NCI-H69 (cell line): Measurements from ENCODE around the gene MEP1B.
"Not testable (repeated sequence)": the region's sequence is repeated elsewhere in the genome, so short reads cannot be mapped to it uniquely, and the experiment has no call there.

Experiments
- DNase-seq: peaks from one replicate; lab custom pipeline; 2025; lab: John Stamatoyannopoulos, UW

Gene MEP1B

GRCh38 chr18:32189790-32190189, at the start of gene MEP1B:
Gene MEP1B (plus strand): TSS chr18:32190039. CDS start chr18:32190071, 32 bp downstream.
- DNase-seq: peak; percentile 90

DNA sequence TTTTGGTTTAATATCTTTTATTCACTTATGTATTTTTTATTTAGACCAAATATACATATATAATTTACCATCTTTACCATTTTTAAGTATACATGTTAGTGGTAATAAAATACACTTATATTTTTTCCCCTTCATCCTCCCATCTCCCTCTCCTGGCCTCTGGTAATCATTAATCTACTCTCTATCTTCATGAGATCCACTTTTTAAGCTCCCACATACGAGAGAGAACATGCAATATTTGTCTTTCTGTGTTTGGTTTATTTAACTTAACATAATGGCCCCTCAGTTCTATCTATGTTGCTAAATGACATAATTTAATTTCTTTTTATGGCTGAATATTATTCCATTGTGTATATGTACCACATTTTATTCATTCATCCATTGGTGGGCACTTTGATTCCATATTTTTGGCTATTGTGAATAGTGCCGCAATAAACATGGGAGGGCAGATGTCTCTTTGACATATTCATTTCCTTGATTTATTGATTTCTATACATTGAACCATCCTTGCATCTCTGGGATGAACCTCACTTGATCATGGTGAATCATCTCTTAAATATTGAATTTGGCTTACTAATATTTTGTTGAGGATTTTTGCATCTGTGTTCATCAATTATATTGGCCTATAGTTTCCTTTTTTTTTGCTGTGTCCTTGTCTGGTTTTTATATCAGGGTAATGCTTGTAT, 41.5 kb upstream of the MEP1B start:
- DNase-seq: no peak

DNA sequence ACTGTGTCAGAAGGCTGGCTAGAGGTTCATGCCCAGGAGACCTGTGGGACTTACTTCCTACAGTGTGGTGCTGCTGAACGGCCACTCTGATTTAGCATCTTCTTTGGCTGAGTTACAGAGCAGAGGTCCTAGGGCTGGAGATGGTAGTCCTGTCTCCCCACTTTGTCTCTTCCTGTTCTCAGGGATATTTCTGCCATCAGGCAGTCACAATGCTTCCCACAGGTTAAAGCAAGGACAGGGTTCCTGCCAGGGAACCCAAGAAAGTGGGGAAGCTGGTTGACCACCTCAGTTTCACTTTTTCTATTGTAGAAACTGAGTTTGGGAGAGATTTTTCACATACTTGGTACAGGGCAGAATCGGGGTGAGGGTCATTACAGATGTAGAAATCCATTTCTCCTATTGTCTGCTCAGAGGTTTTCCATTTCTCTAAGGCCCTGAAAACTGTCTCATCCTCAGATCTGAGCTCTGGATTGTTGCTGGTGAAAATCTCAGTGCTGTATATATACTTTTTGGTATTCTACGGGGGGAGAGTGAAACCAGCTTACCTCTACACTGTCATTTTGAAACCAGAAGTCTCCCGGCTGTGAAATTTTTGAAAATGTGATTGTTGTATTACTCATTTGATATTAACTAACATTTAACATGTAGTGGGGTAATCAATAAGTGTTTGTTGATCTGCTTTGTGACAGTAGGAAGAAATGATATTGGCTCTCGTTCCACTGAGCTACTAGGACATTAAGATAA, 37.0 kb upstream of the MEP1B start:
- DNase-seq: no peak

- no peak for DNase-seq
These were observed 33.0 kb upstream of the MEP1B start for GRCh38 chr18:32156855-32157254.

DNA sequence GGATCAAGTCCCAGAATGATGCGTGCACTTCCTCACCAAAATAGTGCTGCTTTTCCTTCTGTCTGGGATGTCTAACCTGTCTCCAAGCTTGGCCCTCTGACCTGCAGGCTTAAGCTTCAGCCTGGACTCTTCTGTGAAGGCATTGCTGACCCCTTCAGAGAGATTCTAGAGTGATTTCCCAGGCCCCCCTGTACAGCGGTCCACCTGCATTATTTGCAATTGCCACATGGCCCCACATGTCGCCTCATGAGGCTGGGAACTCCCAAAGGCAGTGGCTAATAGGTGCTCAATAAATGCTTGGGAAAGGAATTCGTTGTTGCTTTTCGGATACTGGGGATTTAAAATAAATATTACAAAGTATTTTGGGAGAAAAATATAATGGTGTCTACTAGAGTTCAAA, 32.3 kb upstream of the MEP1B start:
- DNase-seq: peak; percentile 58

DNA sequence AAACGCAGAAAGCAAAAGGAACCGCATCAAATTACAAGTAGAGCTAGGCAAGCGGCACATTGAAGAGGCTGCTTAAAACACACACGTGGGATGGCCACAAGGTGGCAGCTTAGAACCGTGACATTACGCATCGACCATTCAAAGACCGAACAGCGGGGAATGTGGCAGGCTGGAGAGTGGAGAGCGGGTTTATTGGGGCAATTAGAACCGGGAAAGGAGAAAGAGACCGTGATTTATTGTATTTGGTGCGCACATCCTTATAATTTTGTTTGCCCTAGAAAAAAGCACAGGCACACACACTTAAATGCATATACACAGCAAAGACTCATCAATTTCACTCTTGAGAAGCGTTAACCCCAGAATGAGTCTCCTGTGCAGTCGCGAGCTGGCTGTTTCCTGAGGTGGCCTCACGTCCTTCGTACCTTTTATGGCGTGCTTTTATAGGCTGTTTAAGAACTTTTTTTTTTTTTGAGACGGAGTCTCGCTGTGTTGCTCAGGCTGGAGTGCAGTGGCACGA, 31.7 kb upstream of the MEP1B start:
- DNase-seq: peak; percentile 99

DNA sequence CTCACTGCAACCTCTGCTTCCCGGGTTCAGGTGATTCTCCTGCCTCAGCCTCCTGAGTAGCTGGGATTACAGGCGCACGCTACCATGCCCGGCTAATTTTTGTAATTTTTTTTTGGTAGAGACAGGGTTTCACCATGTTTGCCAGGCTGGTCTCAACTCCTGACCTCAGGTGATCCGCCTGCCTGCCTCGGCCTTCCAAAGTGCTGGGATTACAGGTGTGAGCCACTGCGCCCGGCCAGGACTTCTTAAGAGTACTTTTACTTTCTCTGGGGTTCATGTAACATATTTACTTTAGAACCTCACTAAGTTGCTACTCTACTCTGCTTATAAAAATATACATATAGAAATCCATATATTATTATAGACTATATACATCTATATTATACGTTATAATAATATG, 31.2 kb upstream of the MEP1B start:
- DNase-seq: peak; percentile 54

DNA sequence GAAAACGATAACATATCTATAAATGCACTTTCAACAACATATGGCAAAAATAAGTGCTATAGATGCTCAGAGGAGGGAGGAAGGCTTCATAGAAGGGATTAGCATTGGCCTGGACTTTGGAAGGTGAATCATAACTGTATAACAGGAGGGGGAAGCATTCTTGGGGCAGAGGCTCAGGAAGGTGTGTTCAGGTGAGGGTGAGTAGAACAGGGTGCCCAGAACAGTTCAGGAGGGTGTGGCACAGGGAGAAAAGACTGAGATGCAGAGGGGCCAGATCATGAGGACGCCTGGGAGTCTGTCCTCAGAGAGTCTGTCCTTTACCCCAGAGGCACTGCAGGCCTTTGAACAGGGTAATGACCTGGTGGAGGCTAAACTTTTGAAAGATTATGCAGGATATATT, 29.3 kb upstream of the MEP1B start:
- DNase-seq: peak; percentile 32

GRCh38 chr18:32167980-32168730, 21.7 kb upstream of the MEP1B start:
- peak; percentile 94 for DNase-seq

DNA sequence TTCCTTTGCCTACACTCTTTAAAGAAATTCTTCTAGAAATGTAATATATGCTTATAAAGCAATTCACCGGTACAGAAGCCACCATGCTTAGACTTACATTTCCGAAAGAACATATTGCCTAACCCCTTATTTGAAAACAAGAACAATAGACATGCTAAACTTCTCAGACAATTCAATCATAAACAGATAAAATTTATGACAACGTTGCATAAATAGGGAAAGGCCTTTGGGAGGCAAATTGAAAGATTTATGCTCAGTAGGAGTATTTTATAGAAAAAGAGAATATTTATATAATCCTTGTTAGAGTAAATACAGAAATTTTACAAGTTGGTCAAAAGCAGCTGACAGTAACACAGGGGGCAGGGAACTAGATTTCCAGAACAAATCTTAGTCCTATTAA, 16.2 kb upstream of the MEP1B start:
- DNase-seq: no peak

GRCh38 chr18:32174719-32175118, 15.1 kb upstream of the MEP1B start:
- DNase-seq: peak; percentile 54

- DNase-seq: peak; percentile 93
These were observed 14.6 kb upstream of the MEP1B start for GRCh38 chr18:32175265-32175664.

- DNase-seq: not testable (repeated sequence)
These were observed 13.1 kb upstream of the MEP1B start for GRCh38 chr18:32176745-32177144.

DNA sequence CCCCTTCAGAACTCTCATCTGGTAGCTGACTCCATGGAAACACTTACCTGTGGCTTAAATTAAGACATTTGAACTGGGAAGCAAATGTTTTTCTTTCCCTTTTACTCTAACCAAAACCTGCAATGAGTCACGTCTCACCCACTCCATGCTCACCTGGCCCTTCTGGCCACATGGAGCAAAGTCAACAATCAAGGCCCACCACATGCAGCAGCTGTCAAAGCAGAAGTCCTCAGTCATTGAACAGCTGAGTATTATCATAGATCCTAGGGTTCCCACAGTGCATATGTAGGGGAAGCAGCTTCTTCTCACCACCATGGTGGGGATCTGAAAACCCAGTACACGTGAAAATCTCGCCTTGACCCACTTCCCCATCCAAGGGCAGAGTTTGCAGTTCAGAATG, 12.3 kb upstream of the MEP1B start:
- peak; percentile 79 for DNase-seq

DNA sequence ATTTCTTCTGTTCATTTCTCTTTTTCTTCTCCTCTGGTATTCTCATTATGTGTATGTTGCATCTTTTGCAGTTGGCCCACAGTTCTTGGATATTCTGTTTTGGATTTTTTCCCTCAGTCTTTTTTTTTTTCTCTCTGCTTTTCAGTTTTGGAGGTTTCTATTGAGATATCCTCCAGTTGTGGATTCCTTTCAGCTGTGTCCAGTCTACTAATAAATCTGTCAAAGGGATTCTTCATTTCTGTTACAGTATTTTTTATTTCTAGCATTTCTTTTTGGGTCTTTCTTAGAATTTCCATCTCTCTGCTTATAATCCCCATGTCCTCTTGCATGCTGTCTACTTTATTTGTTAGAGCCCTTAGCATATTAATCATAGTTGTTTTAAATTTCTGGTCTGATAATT, 6.3 kb upstream of the MEP1B start:
- DNase-seq: no peak

DNA sequence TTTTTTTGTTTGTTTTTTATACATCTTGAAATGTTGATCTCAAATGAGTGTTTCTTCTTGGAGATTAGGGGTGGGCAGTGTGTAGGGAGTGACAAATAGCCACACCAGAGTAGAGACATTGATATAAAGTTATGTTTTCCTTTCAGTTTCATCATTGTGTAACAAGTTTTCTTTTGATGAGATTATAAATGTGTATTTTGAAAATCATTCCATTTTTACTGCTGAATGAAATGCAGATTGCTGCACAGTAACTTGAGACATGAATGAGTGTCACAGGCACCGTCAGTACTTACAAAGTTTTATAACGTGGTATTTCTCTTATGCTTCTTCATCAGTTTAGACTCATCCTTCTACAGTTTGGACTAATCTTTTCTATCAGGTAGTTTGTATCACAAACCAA, 370 bp downstream of the MEP1B start:
- peak; percentile 49 for DNase-seq

GRCh38 chr18:32195881-32196815, 6.3 kb downstream of the MEP1B start:
- DNase-seq: no peak

DNA sequence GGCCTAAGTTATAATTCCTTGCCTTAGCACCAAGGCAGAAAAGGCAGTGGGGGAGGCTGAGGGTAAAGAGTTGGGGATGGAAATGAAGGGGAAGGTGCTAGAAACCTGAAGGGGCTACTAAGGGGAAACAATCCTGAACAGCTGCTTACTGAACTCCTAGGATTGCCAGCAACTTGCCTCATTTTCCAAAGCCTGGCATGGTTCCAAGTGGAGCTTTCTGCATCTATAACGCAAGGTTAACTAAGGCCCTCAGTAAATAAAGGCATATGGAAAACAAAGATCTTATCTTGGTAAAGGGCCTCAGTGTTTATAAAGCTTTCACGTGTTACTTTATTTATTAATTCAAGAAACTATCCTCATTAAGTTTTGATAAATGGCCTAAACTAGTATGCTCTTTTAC, 10.9 kb downstream of the MEP1B start:
- DNase-seq: peak; percentile 98

- DNase-seq: peak; percentile 42
These were observed 12.3 kb downstream of the MEP1B start for GRCh38 chr18:32201948-32202672.

GRCh38 chr18:32208023-32208422, 18.2 kb downstream of the MEP1B start:
- DNase-seq: peak; percentile 71

DNA sequence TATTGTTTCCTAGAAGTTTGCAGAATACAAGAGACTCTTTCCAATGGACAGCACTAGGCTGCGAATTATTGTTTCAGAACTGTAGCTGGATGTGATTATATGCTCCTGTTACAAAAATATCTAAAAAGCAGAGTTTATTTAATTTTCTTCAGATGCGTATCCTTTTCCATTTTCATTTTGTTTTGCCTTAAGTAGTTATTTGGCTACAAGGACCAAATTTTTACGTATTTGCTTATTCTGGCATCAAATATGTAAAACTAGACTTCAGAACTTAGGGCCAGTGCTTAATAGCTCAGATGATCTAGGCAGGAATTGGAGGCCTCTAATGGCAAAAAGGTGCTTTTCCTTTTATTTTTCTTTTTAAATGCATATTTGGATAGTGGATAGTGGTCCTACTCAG, 18.7 kb downstream of the MEP1B start:
- DNase-seq: no peak
